Measurements from ENCODE around the gene VAV3.
"Not testable (repeated sequence)": the region's sequence is repeated elsewhere in the genome, so short reads cannot be mapped to it uniquely, and the experiment has no call there.

VAV3 gene

GRCh38 chr1:107760065-107760464 lies 204.9 kb downstream of the VAV3 start:
- Mint-ChIP-seq H3K9me3 (no peaks in the 10 kb centered on the region), H3K36me3 (no peaks in the 10 kb centered on the region), H3K4me3 (no peak overlapping the region), H3K4me1 (no peaks in the 10 kb centered on the region), H3K27me3 (no peaks in the 10 kb centered on the region), H3K27ac (no peak overlapping the region)
- CTCF ChIA-PET: interaction anchor here (1.3 kb wide), 1 partner anchor 9 kb away, joined by 3 read pairs; no protein-coding TSS in a partner anchor
- no peak for DNase-seq

- DNase-seq: peak; percentile 55
- Mint-ChIP-seq H3K27ac (no peak overlapping the region), H3K36me3 (no peaks in the 10 kb centered on the region), H3K9me3 (no peaks in the 10 kb centered on the region), H3K4me1 (no peaks in the 10 kb centered on the region), H3K27me3 (no peaks in the 10 kb centered on the region), H3K4me3 (no peak overlapping the region)
- CTCF ChIA-PET: interaction anchor here (0.7 to 5.7 kb wide), 4 partner anchors 9 to 336 kb away, joined by 3 to 28 read pairs (median 3); no protein-coding TSS in a partner anchor
Observed at GRCh38 chr1:107750364-107750959, 214.5 kb downstream of the VAV3 start.

DNA sequence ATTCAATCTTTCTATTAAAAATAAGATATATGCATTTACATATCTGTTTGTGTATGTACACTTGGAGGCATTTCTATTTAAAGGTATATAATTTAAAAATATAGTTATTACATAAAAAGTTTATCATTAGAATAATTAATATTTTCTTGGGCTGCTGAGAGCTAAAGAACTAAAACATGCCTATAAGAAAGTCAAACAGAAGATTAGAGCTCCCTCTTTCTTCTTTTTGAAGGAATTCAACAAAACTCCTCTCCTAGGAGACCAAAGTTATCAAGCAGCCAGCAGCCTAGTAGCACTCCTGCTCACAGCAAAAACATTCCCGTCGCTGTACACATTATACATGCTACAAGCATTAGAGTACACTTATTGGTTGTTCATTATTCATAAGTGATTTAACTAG lies 216.4 kb downstream of the VAV3 start:
- no peaks in the 10 kb centered on the region for H3K9me3 Mint-ChIP-seq
- no peak overlapping the region for H3K4me3 Mint-ChIP-seq
- H3K27ac Mint-ChIP-seq: no peak overlapping the region
- no peaks in the 10 kb centered on the region for H3K36me3 Mint-ChIP-seq
- CTCF ChIA-PET: interaction anchor here (1.0 to 5.7 kb wide), 4 partner anchors 20 to 525 kb away, joined by 3 to 28 read pairs (median 4); no protein-coding TSS in a partner anchor
- H3K27me3 Mint-ChIP-seq: no peaks in the 10 kb centered on the region
- no peak for DNase-seq
- no peaks in the 10 kb centered on the region for H3K4me1 Mint-ChIP-seq

DNA sequence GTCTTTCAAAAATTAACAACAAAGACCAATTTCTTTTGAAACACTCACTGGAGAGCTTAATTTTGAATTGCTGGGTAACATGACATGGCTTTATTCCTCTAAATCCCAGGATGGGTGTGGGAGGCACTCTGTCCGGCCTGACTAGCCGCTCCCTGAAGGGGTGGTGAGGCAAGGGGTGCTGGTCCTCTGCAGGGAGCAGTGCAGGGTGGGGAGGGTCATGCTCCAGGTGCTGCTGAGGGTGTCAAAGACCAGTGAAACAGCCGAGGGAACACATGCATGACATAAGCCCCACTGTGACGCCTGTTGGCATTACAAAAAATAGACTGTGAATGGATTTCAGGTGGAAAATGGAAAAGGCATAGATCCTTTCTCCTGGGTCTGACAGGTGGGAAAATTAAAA lies 223.7 kb downstream of the VAV3 start:
- H3K27me3 Mint-ChIP-seq: no peaks in the 10 kb centered on the region
- no peak overlapping the region for H3K27ac Mint-ChIP-seq
- H3K4me3 Mint-ChIP-seq: no peak overlapping the region
- CTCF ChIA-PET: no interaction called here
- no peak for DNase-seq
- H3K36me3 Mint-ChIP-seq: no peaks in the 10 kb centered on the region
- H3K4me1 Mint-ChIP-seq: no peaks in the 10 kb centered on the region
- H3K9me3 Mint-ChIP-seq: no peaks in the 10 kb centered on the region

GRCh38 chr1:107740579-107740978 lies 224.4 kb downstream of the VAV3 start:
- no peak overlapping the region for H3K4me3 Mint-ChIP-seq
- CTCF ChIA-PET: no interaction called here
- DNase-seq: no peak
- no peaks in the 10 kb centered on the region for H3K4me1 Mint-ChIP-seq
- H3K27ac Mint-ChIP-seq: no peak overlapping the region
- no peaks in the 10 kb centered on the region for H3K36me3 Mint-ChIP-seq
- H3K27me3 Mint-ChIP-seq: no peaks in the 10 kb centered on the region
- no peaks in the 10 kb centered on the region for H3K9me3 Mint-ChIP-seq

DNA sequence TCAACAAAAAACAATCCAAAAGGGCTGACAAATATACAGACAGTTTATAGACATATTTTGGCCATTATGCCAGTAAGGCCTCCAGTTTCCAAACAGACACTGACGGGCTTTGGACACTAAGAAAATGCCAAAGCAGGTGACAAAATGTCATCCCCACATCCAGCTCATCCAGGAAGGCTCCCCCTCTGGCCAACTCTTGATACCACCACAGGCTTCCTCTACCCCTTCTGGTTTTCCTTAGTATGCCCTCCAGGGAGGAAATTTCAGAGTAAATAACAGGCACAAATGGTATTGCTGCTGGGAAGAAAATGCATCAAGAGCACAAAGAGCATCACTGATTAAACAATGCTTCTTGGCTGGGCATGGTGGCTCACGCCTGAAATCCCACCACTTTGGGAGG lies 225.3 kb downstream of the VAV3 start:
- Mint-ChIP-seq H3K4me3 (no peak overlapping the region), H3K27me3 (no peaks in the 10 kb centered on the region), H3K4me1 (no peaks in the 10 kb centered on the region), H3K27ac (no peak overlapping the region), H3K9me3 (no peaks in the 10 kb centered on the region), H3K36me3 (no peaks in the 10 kb centered on the region)
- DNase-seq: no peak
- CTCF ChIA-PET: no interaction called here

- Mint-ChIP-seq H3K36me3 (no peaks in the 10 kb centered on the region), H3K27ac (no peak overlapping the region), H3K4me3 (no peak overlapping the region)
Observed at GRCh38 chr1:107739201-107739600, 225.8 kb downstream of the VAV3 start.

DNA sequence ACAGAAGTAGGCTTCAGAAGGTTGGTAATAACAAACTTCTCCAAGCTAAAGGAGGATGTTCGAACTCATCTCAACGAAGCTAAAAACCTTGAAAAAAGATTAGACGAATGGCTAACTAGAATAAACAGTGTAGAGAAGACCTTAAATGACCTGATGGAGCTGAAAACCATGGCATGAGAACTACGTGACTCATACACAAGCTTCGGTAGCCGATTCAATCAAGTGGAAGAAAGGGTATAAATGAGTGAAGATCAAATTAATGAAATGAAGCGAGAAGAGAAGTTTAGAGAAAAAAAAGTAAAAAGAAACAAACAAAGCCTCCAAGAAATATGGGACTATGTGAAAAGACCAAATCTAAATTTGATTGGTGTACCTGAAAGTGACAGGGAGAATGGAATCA lies 231.6 kb downstream of the VAV3 start:
- H3K36me3 Mint-ChIP-seq, DNase-seq, H3K27me3 Mint-ChIP-seq, H3K27ac Mint-ChIP-seq, H3K4me3 Mint-ChIP-seq, H3K4me1 Mint-ChIP-seq, H3K9me3 Mint-ChIP-seq, CTCF ChIA-PET: not testable (repeated sequence)

More at GRCh38 chr1:107739201-107739600, 225.8 kb downstream of the VAV3 start:
- H3K27me3 Mint-ChIP-seq: no peaks in the 10 kb centered on the region
- CTCF ChIA-PET: interaction anchor here (0.6 kb wide), 1 partner anchor 163 kb away, joined by 3 read pairs; no protein-coding TSS in a partner anchor
- no peaks in the 10 kb centered on the region for H3K4me1 Mint-ChIP-seq
- H3K9me3 Mint-ChIP-seq: no peaks in the 10 kb centered on the region
- DNase-seq: no peak

DNA sequence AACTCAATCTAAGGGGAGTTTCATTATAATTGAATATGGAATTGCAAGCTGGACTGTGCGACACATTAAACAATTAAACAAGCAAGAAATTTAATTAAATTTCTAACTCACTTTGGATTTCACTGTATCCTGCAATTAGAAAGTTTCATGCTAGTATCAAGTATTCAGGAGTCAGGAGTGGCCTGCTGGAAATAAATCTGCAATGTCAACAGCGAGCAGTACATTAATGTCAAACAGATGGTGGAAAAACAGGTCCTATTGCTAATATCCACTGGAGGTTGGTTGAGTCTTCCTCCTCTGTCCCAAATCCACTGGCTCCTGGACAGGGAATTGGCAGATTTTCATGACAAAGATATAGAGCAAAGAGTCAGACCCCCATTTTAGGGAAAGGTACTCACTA lies 237.1 kb downstream of the VAV3 start:
- H3K4me3 Mint-ChIP-seq: no peak overlapping the region
- no peaks in the 10 kb centered on the region for H3K4me1 Mint-ChIP-seq
- no peaks in the 10 kb centered on the region for H3K27me3 Mint-ChIP-seq
- no peak for DNase-seq
- CTCF ChIA-PET: interaction anchor here (1.0 kb wide), 1 partner anchor 20 kb away, joined by 3 read pairs; no protein-coding TSS in a partner anchor
- no peaks in the 10 kb centered on the region for H3K36me3 Mint-ChIP-seq
- H3K9me3 Mint-ChIP-seq: no peaks in the 10 kb centered on the region
- no peak overlapping the region for H3K27ac Mint-ChIP-seq

- no peak overlapping the region for H3K27ac Mint-ChIP-seq
- no peaks in the 10 kb centered on the region for H3K4me1 Mint-ChIP-seq
- no peaks in the 10 kb centered on the region for H3K9me3 Mint-ChIP-seq
- DNase-seq: no peak
- H3K27me3 Mint-ChIP-seq: no peaks in the 10 kb centered on the region
- CTCF ChIA-PET: no interaction called here
- H3K4me3 Mint-ChIP-seq: no peak overlapping the region
- H3K36me3 Mint-ChIP-seq: no peaks in the 10 kb centered on the region
Observed at GRCh38 chr1:107726860-107727259, 238.1 kb downstream of the VAV3 start.

DNA sequence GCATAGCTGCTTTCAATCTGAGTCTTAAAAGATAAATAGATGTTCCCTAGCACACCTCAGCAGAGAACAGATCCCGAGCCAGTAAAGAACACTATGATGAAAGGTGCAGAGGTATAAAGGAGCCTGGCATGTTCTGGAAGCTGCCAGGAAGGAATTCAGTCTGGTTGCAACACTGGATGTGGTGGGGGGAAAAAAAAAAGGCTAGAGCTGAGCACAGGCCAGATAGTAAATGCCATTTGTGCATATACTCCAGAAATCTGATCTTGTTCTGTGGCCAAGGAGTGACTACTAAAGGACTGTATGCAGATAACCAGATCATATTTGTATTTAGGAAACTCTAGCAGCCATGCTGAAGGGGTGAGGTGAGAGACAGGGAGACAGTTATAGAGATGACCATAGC lies 240.3 kb downstream of the VAV3 start:
- DNase-seq: no peak
- no peak overlapping the region for H3K4me3 Mint-ChIP-seq
- H3K9me3 Mint-ChIP-seq: no peaks in the 10 kb centered on the region
- no peak overlapping the region for H3K27ac Mint-ChIP-seq
- H3K4me1 Mint-ChIP-seq: no peaks in the 10 kb centered on the region
- H3K27me3 Mint-ChIP-seq: no peaks in the 10 kb centered on the region
- H3K36me3 Mint-ChIP-seq: no peaks in the 10 kb centered on the region
- CTCF ChIA-PET: no interaction called here

GRCh38 chr1:107720210-107720609 lies 244.8 kb downstream of the VAV3 start:
- DNase-seq, CTCF ChIA-PET, H3K27me3 Mint-ChIP-seq, H3K27ac Mint-ChIP-seq, H3K4me1 Mint-ChIP-seq, H3K9me3 Mint-ChIP-seq, H3K36me3 Mint-ChIP-seq, H3K4me3 Mint-ChIP-seq: not testable (repeated sequence)

- DNase-seq: no peak
- CTCF ChIA-PET: no interaction called here
- Mint-ChIP-seq H3K4me3 (no peak overlapping the region), H3K9me3 (peaks cover 2% of the 10 kb centered on the region), H3K27me3 (no peaks in the 10 kb centered on the region), H3K36me3 (no peaks in the 10 kb centered on the region), H3K27ac (no peak overlapping the region), H3K4me1 (no peaks in the 10 kb centered on the region)
Observed at GRCh38 chr1:107710005-107710404, 255.0 kb downstream of the VAV3 start.

- no peak overlapping the region for H3K4me3 Mint-ChIP-seq
- DNase-seq: no peak
- no peak overlapping the region for H3K27ac Mint-ChIP-seq
- CTCF ChIA-PET: no interaction called here
- no peaks in the 10 kb centered on the region for H3K36me3 Mint-ChIP-seq
- no peaks in the 10 kb centered on the region for H3K4me1 Mint-ChIP-seq
- H3K27me3 Mint-ChIP-seq: no peaks in the 10 kb centered on the region
- peaks cover 2% of the 10 kb centered on the region for H3K9me3 Mint-ChIP-seq
Observed at GRCh38 chr1:107707111-107707510, 257.9 kb downstream of the VAV3 start.

DNA sequence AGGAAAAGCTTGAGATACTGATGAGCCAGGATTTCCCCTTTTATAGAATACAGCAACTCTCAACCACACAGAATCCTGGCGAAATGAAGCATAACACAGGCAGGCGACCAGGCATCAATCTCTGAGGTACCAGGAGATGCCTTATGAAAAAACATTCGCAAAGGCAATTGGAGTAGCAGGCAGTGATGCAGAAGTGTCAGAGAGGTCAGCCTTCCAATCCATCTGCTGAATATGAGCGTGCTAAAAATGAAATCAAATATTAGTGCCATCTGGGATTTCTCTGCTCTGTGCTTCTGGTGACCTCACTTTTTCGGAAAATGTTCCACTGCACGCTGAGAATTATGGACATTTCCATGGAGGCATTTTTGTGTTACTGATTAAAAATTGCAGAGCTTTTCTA lies 258.8 kb downstream of the VAV3 start:
- CTCF ChIA-PET: no interaction called here
- Mint-ChIP-seq H3K27me3 (no peaks in the 10 kb centered on the region), H3K4me1 (no peaks in the 10 kb centered on the region), H3K4me3 (no peak overlapping the region), H3K9me3 (no peaks in the 10 kb centered on the region), H3K27ac (peak overlapping the region; percentile 9), H3K36me3 (no peaks in the 10 kb centered on the region)
- no peak for DNase-seq

- Mint-ChIP-seq H3K4me1 (no peaks in the 10 kb centered on the region), H3K4me3 (no peak overlapping the region), H3K36me3 (no peaks in the 10 kb centered on the region), H3K27me3 (no peaks in the 10 kb centered on the region), H3K9me3 (no peaks in the 10 kb centered on the region), H3K27ac (no peak overlapping the region)
- no peak for DNase-seq
- CTCF ChIA-PET: no interaction called here
Observed at GRCh38 chr1:107704911-107705310, 260.1 kb downstream of the VAV3 start.
